HG02642 (cell line): ENCODE results near the gene ZNF652.
"Not testable (repeated sequence)": the region's sequence is repeated elsewhere in the genome, so short reads cannot be mapped to it uniquely, and the experiment has no call there.

ENCODE experiments used
- ATAC-seq: cut with Tn5 transposase; IDR thresholded peaks from one replicate; pipeline ENCODE4 v1.9.1; 2021; ENCODE audit warnings: mild to moderate bottlenecking; ENCODE audit not compliant: unreplicated experiment, poor library complexity

ZNF652 gene

DNA sequence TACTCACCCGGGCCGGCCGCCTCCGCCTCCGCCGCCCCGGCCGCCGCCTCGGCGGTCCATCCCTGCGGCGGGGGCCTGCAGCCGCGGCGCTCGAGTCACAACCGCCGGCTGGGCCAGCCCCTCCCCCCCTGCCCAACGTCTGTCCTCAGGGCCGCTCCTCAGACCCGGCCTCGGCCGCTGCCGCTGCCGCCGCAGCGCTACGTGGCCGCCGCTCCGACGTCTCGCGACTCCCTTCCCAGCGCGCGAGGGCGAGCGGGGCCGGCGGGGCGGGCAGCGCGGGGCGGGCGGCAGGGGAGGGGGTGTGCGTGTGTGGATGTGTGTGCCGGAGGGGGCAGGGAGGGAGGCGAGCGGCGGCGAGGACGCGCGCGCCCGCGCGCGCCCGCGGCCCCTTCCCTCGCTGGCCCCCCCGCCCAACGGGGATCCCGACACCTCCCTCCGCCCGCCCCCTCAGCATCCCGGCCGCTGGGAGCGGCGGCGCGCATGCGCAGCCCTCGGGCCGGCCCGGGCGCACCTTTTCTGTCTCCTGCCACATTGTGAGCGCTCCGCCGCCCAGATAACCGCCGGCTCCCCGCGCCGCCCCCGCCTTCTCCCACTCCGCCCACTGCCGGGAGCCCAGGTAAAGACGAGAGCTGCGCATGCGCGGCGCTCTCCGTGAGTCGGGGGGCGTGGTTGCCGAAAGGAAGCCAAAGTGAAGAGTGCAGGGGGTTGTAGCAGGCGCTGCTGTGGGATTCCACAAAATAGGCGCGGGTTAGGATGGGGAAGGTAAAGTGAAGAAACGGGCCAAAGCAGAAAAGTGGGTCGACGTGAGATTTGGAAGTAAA lies at the start of gene ZNF652:
TSS of gene ZNF652 (minus strand) at position 349 of the 821 bp plus-strand sequence. CDS start 44,525 bp downstream, outside the sequence.
- ATAC-seq, result peak; percentile 72

DNA sequence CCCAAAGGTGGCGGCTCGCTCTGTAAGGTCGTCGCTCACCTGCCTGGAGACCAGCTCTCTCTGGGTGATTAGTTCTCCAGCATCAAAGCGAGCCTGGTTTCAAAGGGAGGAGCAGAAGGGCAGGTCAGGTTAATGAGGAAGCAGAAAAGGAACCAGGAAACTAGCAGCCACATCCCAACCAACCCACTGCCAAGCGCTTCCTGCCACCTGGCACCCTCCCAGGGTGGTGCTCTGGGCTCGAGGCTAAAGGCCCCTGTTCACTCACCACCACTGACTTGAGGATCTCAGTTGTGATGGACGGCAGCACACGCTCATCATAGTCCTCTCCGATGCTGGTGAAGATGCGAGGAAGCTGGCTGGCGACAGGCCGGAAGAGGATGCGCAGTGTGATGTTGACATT lies 47.0 kb upstream of the ZNF652 start:
- ATAC-seq, result no peak

DNA sequence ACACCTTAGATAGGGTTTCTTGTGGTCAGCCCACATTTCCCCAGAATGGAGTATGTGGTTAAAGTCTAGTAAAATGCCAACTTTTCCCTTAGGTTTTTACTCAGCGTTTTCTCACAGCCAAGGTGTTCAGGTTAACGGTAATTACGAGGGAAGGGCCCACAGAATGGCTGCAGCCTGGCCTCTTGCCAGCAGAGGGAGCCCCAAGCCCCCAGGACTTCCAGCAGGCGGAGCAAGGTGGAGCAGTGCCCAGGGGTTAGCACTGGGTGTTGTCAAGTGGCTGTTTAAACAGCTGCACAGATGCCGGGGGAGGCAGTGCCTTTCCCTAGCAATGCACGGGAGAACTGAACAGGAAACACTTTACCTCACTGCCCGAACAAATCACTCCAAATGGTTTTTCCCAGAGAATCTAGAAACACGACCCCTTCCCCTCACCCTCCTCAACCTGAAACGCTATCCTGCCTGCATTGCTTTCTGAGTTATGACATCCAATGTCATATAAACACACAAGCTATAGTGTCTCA lies 46.0 kb upstream of the ZNF652 start:
- ATAC-seq, result peak; percentile 71

DNA sequence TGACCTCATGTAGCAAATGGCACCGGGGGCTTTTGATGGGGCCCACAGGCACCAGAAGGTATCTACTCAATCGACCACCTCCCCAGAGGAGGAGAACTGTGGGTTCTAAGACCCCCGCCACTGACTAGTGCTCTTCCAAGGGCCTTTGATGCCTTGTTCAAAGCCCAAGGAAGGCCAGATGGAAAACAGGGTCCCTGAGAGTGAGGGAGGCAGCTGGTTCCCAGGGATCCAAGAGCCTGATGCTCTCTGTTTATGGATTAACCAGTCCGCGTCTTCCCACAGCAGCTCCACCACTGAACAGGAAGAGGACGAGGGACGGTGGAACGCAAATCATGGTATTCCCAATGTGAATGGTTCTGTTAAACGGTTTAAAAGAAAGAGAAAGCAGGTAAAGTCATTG lies 45.0 kb upstream of the ZNF652 start:
- ATAC-seq, result no peak

DNA sequence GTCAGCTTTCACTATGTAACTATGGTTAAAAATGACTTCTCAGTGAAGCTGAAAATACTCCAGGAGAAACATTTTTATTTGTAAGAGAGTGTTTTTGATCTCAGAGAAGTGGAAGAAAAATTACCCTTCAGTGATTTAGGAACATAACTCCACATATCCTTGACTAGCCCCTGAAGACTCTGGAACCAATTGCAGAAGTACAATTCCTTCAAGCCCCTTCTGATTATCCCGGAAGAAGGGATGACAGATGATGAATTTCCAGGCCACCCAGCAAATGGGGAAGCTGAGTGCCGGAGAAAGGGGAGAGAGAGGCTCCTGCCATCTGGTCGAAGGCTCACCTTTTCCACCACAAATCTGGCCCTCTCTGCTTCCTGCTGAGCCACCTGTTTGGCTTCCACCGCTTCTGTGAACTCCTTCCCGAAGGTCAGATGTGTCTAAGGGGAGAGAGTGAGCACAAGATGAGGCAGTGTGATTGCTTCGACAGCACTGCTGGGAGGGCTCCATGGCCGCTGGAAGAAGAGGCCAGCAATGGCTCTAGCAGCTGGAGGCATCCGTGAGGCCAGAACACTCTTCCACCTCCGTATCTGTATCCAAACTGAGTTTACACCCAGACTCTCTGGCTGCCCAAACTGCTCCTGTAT lies 44.5 kb upstream of the ZNF652 start:
- no peak for ATAC-seq

DNA sequence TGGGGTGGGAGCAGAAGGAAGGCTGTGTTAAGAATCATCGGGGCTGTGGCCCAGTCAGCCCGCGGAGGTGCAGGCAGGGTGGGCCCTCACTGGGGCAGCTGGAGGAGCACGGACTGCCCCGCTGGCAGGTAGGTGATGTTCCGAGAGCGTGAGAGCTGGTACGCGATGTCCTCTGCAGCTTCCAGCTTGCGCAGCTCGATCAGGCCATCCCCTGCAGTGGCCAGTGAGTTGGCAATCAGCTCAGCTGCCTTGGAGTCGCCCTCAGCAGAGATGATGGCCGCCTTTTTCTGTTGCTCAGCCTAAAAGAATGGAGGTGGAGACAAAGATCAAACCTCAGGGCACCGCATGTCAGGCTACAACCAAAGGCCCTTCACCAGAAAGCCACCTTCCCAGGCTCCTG lies 42.9 kb upstream of the ZNF652 start:
- no peak for ATAC-seq

DNA sequence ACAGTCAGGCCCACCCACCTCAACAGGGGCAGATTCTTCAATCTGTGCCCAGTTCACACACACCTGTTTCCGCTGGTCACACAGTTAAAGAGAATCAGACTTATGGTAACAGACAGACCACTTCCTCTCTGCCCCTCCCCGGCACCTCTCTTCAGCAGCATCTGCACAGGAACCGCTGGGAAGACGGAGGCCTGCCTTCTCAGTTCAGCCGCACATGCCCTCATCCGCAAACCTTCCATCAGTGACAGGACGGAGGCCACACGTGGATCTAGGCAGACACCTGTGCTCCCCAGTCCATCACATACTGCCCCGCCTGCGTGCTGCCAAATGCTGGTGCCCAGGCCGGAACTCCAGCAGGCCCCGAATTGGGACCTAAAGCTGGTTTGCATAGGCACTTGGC lies 42.3 kb upstream of the ZNF652 start:
- ATAC-seq, result no peak

DNA sequence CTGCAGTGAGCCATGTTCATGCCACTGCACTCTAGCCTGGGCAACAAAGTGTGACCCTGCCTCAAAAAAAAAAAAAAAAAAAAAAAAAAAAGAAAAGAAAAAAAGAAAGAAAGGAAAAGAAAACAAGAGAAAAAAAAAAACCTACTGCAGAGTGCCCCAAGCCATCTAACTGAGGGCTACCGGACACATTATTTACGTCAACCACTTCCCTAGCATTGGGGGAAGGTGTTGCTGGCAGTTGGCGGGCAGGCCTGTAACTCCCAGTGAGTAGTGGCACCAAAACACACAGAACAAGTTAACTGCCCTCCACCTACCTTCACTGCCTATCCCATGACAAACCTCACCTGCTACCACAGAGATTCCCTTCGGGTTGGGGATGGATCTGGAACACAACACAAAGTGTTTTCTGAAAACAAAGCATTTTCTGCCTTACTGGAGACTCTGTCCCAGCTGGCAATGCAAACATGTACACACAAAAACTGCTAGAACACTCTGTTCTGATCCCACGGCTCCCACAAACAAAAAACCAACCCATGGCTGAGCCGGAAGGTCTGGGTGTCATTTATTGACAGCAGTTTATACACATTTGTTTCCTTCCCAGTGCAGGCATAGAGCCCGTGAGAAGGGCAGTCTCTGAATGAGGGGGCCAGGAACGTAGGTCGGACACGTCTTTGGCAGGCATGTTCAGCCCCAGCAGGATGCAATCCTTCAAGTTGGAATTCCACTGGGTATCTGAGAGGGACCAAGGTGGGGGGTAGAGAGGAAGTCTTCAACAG lies 41.7 kb upstream of the ZNF652 start:
- ATAC-seq, result no peak

DNA sequence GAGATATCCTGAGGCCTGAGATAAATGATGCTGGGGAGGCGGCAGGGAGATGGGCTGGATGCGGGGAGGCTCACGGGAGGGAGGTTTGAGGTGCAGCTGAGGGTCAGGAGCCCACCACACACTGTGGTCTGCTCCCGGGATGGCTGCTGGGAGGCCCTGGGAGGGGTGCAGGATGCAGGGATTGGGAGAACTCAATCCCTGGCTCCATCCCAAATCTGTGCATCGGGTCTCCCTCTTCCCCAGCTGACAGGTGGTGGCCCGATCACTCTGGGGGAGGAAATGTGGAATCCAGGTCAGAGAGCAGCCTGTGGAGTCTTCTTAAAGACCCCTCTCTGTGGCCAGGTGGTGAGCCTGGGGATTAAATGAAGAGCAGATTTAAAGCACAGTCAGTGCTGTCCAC lies 40.7 kb upstream of the ZNF652 start:
- no peak for ATAC-seq

DNA sequence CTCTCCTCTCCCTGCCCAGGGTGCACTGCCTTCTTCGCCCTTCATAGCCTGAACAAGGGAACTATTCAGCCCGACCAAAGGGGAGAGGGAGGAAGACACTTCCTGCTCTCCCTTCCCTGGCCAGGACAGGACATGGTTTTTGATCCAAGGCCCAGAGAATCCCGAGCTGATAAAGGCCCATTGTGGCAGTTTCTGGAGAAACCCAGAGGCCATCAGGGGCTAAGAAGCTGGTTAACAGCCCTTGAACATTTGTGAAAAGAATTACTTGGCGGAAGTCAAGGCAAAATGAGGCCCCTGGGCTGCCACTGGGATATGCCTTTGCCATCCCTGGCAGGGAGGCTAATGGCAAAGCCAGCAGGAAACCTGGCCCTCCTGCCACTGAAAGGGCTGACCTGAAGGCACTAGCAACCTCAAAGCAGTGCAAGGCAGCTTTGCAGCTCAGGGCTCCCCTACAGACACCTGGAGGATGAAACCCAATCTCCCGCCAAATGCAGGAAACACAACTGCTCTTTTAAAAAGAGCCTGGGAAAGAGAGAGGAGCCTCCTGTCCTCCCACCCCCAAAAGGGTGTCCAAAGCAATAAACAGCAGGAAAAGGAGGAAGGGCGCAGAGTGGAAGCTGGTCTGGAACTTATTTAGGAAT lies 40.0 kb upstream of the ZNF652 start:
- no peak for ATAC-seq

DNA sequence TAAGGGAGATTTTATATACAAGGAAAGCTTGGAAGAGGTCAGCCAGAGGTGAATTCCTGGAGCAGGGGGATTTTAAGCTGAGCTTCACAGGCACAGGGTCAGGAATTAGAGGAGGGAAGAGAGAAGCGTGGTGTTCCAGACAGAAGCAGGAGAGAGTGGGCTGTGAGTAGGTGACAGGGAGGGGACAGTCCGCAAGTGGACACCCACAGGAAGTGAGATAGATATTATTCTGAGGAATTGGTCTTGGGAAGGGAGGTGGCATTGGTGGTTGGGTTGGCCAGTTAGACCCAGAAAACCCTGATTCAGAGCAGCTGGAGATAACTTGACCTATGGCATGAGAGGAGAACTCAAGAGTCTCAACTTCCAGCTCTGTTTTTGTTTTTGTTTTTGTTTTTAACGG lies 37.9 kb upstream of the ZNF652 start:
- no peak for ATAC-seq

DNA sequence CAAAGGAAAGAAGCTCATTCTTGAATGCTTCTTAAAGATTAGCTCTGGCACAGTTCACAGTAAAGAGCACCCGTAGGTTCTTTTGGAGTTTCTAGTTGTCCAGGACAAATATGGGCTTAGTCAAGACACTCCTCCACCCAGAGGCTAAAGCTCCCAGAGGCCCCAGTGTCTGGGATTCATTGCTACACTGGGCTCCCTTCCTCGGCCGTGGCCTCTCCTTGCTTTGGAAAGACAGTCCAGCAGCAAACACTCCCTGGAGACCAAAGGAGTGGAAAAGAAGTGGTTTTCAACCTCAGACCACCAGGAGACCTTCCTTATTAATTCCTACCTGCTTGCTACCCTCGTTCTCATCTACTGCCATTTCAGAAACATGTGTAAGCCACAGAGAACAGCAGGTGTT lies 35.5 kb upstream of the ZNF652 start:
- ATAC-seq, result no peak

DNA sequence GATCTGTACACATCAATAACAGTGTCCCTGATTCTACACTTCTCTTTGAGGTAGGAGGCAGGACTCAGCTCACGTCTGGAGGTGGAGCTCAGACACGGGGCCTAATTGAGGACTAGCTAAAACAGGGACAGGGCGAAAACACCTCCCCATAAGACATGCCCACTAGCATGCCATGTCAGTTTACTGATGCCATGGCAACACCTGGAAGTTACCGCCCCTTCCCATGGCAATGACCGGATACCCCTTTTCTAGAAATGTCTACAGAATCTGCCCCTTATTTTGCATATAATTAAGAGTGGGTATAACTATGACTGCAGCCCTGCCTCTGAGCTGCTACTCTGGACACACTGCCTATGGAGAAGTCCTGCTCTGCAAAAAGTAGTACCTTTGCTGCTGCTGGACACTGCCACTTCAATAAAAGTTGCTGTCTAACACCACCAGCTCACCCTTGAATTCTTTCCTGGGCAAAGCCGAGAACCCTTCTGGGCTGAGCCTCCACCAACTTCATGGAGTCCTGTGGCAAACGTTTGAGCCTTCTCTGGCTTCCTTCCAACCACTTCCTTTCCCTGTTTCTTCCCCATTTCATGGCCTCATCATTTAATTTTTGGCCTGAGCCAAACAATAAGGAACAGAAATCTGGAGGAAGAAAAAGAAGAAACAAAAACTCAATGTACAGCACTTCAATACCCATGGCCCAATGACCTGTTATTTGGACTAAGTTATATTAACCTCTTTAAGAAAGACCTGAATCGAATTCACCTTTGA lies 31.6 kb upstream of the ZNF652 start:
- no peak for ATAC-seq

DNA sequence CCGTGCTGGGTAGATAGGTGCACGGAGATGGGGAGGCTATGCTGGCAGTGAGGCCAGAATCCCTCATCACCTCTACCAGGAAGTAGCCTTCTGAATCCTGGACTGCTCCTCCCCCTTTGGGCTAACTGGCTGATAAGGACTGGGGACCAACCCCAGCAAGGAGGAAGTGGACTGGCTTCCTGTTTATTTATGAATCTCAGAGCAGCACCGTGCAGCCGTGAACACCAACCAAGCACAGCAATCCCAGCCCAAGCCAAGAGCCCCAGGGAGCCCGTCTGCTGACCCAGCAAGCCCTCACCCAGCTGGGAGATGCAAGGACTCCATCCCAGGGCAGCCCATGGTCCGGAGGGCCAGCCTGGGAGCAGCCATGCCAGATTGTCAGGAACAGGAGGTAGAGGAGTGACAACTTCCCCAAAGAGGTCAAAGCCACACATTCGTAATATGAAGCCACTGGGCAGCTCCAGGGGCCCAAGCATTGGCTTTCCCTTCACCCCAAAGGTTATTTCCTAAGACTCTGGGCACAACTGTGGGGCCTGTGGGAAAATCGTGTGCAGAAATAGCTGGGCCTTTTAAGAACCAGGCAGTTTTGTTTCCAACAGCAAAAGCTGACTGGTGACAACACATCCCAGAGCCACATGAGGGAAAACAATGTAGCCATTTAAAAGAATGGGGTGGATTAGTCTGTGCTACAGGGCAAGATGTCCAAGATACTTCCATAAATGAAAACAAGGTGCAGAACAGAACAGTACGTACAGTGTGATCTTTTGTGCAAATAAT lies 28.7 kb upstream of the ZNF652 start:
- no peak for ATAC-seq

DNA sequence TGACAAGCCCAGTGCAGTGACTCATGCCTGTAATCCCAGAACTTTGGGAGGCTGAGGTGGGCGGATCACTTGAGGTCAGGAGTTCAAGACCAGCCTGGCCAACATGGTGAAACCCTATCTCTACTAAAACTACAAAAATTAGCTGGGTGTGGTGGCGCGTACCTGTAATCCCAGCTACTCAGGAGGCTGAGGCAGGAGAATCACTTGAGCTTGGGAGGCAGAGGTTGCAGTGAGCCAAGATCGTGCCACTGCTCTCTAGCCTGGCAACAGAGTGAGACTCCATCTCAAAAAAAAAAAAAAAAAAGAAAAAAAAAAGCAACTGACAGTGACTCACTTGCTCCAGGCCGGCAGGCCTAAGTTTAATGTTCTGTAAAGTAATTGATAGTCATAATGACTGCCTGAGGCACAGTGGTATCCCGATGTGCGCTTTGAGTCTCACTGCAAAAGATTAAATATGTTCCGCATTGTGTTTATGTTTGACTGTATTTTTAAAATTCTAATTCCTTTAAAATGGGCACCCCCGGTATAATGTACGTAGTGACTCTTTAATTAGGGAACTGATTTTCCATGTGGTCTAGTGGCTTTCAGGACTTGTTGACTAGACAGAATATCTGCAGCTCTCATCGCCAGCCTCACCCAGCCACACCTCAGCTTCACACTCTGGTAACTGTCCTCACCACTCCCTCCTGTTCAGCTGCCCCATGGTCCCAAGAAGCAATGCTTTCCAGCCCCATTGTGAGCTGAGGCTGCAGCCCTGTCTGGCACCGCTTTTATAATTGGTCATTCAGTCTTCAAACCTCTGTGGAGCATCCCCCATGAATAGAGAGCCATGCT lies 27.7 kb upstream of the ZNF652 start:
- not testable (repeated sequence) for ATAC-seq

DNA sequence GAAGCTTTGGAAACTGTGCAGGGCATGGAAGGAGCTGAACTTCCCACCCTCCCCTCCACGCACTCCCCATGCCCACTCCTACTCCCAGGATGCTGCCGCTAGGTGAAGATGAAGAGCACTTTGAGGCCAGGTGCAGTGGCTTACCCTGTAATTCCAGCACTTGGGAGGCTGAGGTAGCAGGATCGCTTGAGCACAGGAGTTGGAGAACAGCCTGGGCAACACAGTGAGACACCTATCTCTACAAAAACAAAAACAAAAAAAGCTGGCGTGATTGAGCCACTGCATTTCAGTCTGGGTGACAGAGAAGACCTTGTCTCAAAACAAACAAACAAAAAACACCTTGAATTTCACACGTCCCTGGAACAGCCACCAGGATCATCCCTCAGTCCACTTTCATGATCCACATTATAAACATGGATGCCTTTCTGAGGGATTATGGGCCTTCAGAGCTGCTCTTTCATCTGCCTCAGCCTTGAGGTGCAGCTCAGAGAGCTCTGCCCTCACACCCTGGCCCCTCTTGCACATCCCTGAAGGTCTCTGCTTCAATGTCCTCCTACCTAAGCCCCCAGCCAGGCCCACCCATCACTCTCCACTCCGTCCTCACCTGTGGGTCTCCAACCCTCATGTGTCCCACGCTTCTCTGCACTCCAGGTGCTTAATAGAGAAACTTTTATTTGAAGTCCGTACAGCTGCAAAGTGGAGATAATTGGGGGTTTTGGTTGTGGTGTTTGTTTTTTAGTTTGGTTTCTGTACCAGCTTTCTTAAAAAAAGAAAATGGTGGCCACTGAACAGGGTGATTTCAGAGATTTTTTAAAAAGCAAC lies 26.9 kb upstream of the ZNF652 start:
- ATAC-seq, result no peak

DNA sequence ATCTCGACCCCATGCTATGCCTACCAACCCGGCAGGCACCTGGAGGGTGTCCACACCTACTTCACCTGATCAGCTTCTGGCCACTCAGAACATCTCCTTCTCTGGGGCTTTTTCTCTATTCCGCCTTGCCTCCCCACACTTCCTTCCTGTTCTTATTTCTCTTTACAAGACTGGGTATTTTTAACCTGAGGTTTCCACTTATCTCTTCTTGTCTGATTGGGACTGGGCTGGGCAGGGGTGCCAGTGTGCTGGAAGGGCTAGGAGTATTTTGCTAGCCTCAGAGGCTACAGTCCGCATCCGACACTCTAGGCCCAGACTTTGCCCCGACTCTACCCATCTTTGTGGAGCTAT lies 26.2 kb upstream of the ZNF652 start:
- peak; percentile 57 for ATAC-seq
